Coronary artery (tissue), 2 donors: Measurements from ENCODE around the gene MIA3.

Source experiments
- DNase-seq: peaks from one replicate; pipeline ENCODE4 v3.0.0-alpha.2; 2017; ENCODE audit warnings: low spot score
- H3K27ac ChIP-seq, 2 donors: fragments of 200-600 bp; sonication (generic); one replicate each; pipeline ENCODE4 v1.5.1; 2016 to 2019
- H3K4me3 ChIP-seq: fragments of 200-600 bp; sonication (generic); 2 replicates; pipeline ENCODE4 v1.5.1; 2016; ENCODE audit warnings: mild to moderate bottlenecking, moderate library complexity
- CTCF ChIP-seq: fragments of 200-600 bp; sonication (generic); IDR thresholded peaks from one replicate; pipeline ENCODE4 v1.5.1; 2019; ENCODE audit warnings: antibody characterized with exemption

The MIA3 gene

GRCh38 chr1:222588135-222588534 lies 29.8 kb upstream of the MIA3 start:
- no peak for DNase-seq
- H3K27ac ChIP-seq, result no peak overlapping the region
- no peak overlapping the region for H3K4me3 ChIP-seq
- TF ChIP-seq CTCF, result no peak

- peak within 1 kb of the TSS; percentile 71 to 76 for H3K27ac ChIP-seq
- TF ChIP-seq CTCF, result no peak
- H3K4me3 ChIP-seq, result peak within 1 kb of the TSS; percentile 68
- DNase-seq, result peak; percentile 90
Observed at GRCh38 chr1:222589462-222590302, 28.2 kb upstream of the MIA3 start, which contains the start of gene TAF1A. Gene TAF1A (minus strand): TSS chr1:222589933.

DNA sequence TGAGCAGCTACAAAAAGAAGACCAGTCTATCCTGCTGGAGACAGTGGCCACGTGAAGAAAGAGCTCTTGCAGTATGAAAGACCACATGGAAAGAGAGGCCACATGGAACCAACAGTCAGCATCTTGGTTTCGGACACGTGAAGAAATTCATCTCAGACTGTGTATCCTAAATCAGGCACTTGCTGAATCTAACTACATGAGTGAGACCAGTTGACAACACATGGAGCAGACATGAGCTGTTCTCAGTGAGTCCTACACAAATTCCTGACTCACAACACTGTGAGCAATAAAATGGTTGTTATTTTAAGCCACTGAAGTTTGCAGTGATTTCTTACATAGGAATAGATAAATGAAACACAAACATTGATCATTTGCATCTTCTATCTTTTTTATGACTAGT lies 25.7 kb upstream of the MIA3 start:
- TF ChIP-seq CTCF, result no peak
- Histone ChIP-seq H3K4me3 (no peak overlapping the region), H3K27ac (no peak overlapping the region)
- DNase-seq, result no peak

GRCh38 chr1:222594789-222595188 lies 23.1 kb upstream of the MIA3 start:
- Histone ChIP-seq H3K4me3 (no peak overlapping the region), H3K27ac (no peak overlapping the region)
- TF ChIP-seq CTCF, result no peak
- no peak for DNase-seq

- Histone ChIP-seq H3K4me3 (no peak overlapping the region), H3K27ac (no peak overlapping the region)
- no peak for TF ChIP-seq CTCF
- no peak for DNase-seq
Observed at GRCh38 chr1:222596696-222597095, 21.2 kb upstream of the MIA3 start.

GRCh38 chr1:222600281-222600680 lies 17.6 kb upstream of the MIA3 start:
- no peak for TF ChIP-seq CTCF

DNA sequence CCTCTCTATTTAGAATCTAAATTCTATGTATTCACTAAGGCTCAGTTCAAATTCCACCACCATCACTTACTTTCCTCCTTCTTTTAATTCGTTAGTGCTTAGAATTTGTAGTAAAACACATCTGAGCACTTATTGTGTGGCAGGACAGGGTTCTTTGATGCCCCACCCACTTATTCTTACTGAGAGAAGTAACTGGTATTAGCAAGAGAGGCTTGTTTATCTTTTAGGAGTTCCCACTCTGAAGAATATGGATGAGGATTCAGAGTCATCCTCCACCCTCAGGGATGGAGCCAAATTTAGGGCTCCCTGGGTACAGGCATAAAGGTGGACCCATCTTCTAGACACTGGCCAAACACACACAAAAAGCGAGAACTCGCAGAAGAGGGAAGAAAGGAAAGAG lies 16.6 kb upstream of the MIA3 start:
- no peak for DNase-seq
- H3K4me3 ChIP-seq, result no peak overlapping the region
- no peak for TF ChIP-seq CTCF
- H3K27ac ChIP-seq, result no peak overlapping the region

More at GRCh38 chr1:222600281-222600680, 17.6 kb upstream of the MIA3 start:
- H3K27ac ChIP-seq, result no peak overlapping the region
- DNase-seq, result no peak
- H3K4me3 ChIP-seq, result no peak overlapping the region
